Skeletal muscle tissue (tissue), 5 donors: ENCODE measurements around the gene FAM135A. TPM values are rescaled to one million over a fixed set of nuclear protein-coding genes. Genes with fewer than 3 reads are reported as not detected.
"Not testable (repeated sequence)": the region's sequence is repeated elsewhere in the genome, so short reads cannot be mapped to it uniquely, and the experiment has no call there.

Experiments used
- H3K27ac ChIP-seq: one replicate; pipeline ENCODE4 v1.7.0; 2013; ENCODE audit warnings: mild to moderate bottlenecking, low read depth, low read length, inconsistent platforms
- H3K27me3 ChIP-seq, 3 donors: one replicate each; pipeline ENCODE4 v1.7.0; 2013; ENCODE audit warnings: low read length in 3 of 3; ENCODE audit not compliant: control insufficient read depth in 3 of 3, insufficient read depth in 3 of 3
- H3K36me3 ChIP-seq, 3 donors: one replicate each; pipeline ENCODE4 v1.7.0; 2013; ENCODE audit warnings: low read length in 3 of 3; ENCODE audit not compliant: control insufficient read depth in 3 of 3, insufficient read depth in 3 of 3
- H3K4me1 ChIP-seq, 3 donors: one replicate each; pipeline ENCODE4 v1.7.0; 2013; ENCODE audit warnings: low read length in 3 of 3, mild to moderate bottlenecking in 3 of 3; ENCODE audit not compliant: control insufficient read depth in 3 of 3, insufficient read depth in 3 of 3
- H3K4me3 ChIP-seq, 3 donors: one replicate each; pipeline ENCODE4 v1.7.0; 2013; ENCODE audit warnings: low read length in 3 of 3
- H3K9ac ChIP-seq, 3 donors: one replicate each; pipeline ENCODE4 v1.7.0; 2013; ENCODE audit warnings: low read length in 3 of 3, mild to moderate bottlenecking in 3 of 3, moderate library complexity in 2 of 3, low read depth in 1 of 3
- H3K9me3 ChIP-seq, 3 donors: one replicate each; pipeline ENCODE4 v1.7.0; 2013; ENCODE audit warnings: low read length in 3 of 3; ENCODE audit not compliant: control insufficient read depth in 3 of 3
- small RNA-seq: library from RNA; depleted of rRNA; stranded (forward); fragments of <200 nt; gene quantifications from one replicate; pipeline ENCODE3, GENCODE V24; 2014
- total RNA-seq: library from RNA; depleted of rRNA; stranded (reverse); fragments of >200 nt; gene quantifications from one replicate; pipeline ENCODE4 v1.2.3, GENCODE V29; 2014
- donor health status: Osteomylitis.

Gene FAM135A
- total RNA-seq, 1 donor from 2014 or later = 41.8 TPM

DNA sequence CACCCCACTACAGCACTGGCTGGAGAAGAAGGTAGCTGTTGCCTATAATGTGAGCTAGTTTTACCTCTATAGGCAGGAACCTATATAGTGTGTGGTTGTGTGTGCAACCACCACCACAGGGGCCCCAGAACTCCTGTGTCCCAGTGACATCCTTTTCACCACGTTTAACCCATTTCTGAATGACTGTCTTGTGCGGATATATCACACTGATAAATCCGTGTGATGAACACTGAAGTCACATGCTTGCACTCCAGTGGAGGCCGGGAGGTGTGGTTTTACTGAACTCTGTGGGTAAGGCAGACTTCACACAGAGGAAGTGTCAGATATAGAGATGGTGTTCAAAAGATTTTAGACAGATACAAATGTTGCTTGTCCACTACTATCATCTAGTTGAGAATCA is 185.9 kb downstream of the FAM135A start:
- Histone ChIP-seq H3K4me3 (no peak overlapping the region), H3K27ac (no peak overlapping the region), H3K27me3 (no peaks in the 10 kb centered on the region), H3K36me3 (no peaks in the 10 kb centered on the region), H3K4me1 (no peaks in the 10 kb centered on the region), H3K9me3 (no peaks in the 10 kb centered on the region), H3K9ac (no peak overlapping the region)

DNA sequence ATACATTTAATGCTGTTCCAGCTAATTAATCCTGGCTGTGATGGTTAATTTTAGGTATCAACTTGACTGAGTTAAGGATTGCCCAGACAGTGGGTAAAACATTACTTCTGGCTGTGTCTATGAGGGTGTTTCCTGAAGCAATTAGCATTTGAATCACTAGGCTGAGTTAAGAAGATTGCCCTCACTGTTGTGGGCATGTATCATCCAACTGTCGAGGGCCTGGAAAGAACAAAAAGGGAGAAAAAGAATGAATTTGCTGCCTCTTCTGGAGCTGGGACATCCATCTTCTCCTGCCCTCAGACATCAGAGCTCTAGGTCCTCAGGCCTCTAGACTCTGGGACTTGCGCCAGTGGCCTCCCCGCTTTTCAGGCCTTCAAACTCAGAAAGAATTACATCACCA is 187.7 kb downstream of the FAM135A start:
- H3K9me3 ChIP-seq = no peaks in the 10 kb centered on the region

DNA sequence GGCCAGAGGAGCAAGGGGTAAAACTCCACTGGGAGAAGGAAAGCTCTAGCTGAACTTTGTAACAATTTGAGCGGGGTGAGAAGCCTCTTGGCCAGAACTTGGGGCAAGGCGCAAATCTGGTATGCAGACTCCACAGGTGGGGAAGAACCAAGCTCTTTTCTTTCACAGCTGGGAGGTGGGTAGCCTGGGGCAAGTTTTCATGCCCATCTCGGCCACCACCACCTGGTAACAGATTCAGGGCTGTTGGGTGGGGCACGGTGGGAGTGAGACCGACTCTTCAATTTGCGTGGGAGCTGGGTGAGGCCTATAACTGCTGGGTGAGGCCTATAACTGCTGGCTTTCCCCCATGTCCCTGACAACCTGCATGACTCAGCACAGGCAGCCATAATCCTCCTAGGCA is 190.9 kb downstream of the FAM135A start:
- Histone ChIP-seq H3K9ac (no peak overlapping the region), H3K4me3 (no peak overlapping the region), H3K4me1 (no peaks in the 10 kb centered on the region), H3K27me3 (no peaks in the 10 kb centered on the region), H3K27ac (no peak overlapping the region), H3K9me3 (no peaks in the 10 kb centered on the region), H3K36me3 (no peaks in the 10 kb centered on the region)

More for the DNA sequence above, 187.7 kb downstream of the FAM135A start:
- H3K36me3 ChIP-seq = no peaks in the 10 kb centered on the region
- no peak overlapping the region for H3K9ac ChIP-seq
- no peak overlapping the region for H3K4me3 ChIP-seq
- no peaks in the 10 kb centered on the region for H3K27me3 ChIP-seq
- H3K27ac ChIP-seq = no peak overlapping the region
- no peaks in the 10 kb centered on the region for H3K4me1 ChIP-seq

DNA sequence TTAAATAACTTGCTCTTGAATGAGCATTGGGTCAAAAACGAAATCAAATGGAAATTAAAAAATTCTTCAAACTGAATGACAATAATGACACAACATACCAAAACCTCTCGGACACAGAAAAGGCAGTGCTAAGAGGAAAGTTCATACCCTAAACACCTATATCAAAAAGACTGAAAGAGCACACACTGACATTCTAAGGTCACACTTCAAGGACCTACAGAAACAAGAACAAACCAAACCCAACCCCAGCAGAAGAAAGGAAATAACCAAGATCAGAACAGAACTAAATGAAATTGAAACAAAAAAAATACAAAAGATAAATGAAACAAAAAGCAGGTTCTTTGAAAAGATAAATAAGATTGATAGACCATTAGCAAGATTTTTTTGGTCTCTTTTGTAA is 194.1 kb downstream of the FAM135A start:
- not testable (repeated sequence) for H3K9ac ChIP-seq, H3K27me3 ChIP-seq, H3K4me1 ChIP-seq, H3K9me3 ChIP-seq, H3K4me3 ChIP-seq, H3K27ac ChIP-seq, H3K36me3 ChIP-seq

DNA sequence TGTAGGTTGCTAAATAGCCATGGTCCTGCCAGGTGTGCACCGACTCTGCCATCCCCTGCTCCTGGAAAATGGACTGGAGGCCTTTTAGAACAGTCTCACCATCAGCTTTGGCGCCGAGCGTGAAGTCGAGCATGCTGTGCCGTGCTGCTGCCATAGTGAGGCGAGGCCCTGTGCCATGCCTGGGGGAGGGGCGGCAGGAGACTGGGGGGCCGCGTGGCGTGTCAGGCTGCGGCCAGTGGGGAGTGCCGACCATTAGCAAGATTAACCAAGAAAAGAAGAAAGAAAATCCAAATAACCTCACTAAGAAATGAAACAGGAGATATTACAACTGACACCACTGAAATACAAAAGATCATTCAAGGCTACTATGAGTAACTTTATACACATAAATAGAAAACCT is 195.9 kb downstream of the FAM135A start:
- not testable (repeated sequence) for H3K4me1 ChIP-seq

More for the DNA sequence above, 195.9 kb downstream of the FAM135A start:
- not testable (repeated sequence) for H3K4me3 ChIP-seq, H3K9ac ChIP-seq, H3K36me3 ChIP-seq, H3K27ac ChIP-seq, H3K27me3 ChIP-seq, H3K9me3 ChIP-seq

Small RNA genes within 50 kb of the gene (small RNA-seq; reads per million reads assigned to genes)
- gene RNU7-48P = not detected

Other genes starting within 250 kb of the FAM135A start
- 7.8 TPM for gene COL9A1, start 110.4 kb upstream of the FAM135A start, total RNA-seq
- gene SDHAF4, start 153.4 kb downstream of the FAM135A start, total RNA-seq = 11.0 TPM